Measurements from ENCODE around the gene TRRAP.

GRCh38 chr7:98884416-98884815, 6.1 kb downstream of the TRRAP start:
- no peak for TF ChIP-seq POLR2A (IDR thresholded peaks at IDR 0.05; ENCODE audit: low read length)
- TF ChIP-seq GATA1 (IDR thresholded peaks at IDR 0.05; ENCODE audit: low read depth, low read length) = no peak

All from erythroblast (primary cell).